22Rv1 (cell line): ENCODE measurements around the gene ZMYND10.

Source experiments
- H3K27ac ChIP-seq: fragments of 450-650 bp; 2 replicates; pipeline ENCODE4 v1.5.1; 2017
- ZFX ChIP-seq: fragments of 450-650 bp; IDR thresholded peaks from 2 replicates; pipeline ENCODE4 v1.6.1; 2017; ENCODE audit warnings: antibody characterized with exemption, borderline replicate concordance
- TF ChIP-seq, protein P1 (sequence below): fragments of 450-650 bp; IDR thresholded peaks from 2 replicates; pipeline ENCODE4 v1.5.1; 2017; ENCODE audit warnings: mild to moderate bottlenecking

The ZMYND10 gene

GRCh38 chr3:50338965-50339364 is 6.6 kb downstream of the ZMYND10 start:
- peak overlapping the region; percentile 90; the same call in 1 of the 2 replicates for H3K27ac ChIP-seq
- TF ChIP-seq, protein P1, sequence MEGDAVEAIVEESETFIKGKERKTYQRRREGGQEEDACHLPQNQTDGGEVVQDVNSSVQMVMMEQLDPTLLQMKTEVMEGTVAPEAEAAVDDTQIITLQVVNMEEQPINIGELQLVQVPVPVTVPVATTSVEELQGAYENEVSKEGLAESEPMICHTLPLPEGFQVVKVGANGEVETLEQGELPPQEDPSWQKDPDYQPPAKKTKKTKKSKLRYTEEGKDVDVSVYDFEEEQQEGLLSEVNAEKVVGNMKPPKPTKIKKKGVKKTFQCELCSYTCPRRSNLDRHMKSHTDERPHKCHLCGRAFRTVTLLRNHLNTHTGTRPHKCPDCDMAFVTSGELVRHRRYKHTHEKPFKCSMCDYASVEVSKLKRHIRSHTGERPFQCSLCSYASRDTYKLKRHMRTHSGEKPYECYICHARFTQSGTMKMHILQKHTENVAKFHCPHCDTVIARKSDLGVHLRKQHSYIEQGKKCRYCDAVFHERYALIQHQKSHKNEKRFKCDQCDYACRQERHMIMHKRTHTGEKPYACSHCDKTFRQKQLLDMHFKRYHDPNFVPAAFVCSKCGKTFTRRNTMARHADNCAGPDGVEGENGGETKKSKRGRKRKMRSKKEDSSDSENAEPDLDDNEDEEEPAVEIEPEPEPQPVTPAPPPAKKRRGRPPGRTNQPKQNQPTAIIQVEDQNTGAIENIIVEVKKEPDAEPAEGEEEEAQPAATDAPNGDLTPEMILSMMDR: no peak
- TF ChIP-seq ZFX: no peak

DNA sequence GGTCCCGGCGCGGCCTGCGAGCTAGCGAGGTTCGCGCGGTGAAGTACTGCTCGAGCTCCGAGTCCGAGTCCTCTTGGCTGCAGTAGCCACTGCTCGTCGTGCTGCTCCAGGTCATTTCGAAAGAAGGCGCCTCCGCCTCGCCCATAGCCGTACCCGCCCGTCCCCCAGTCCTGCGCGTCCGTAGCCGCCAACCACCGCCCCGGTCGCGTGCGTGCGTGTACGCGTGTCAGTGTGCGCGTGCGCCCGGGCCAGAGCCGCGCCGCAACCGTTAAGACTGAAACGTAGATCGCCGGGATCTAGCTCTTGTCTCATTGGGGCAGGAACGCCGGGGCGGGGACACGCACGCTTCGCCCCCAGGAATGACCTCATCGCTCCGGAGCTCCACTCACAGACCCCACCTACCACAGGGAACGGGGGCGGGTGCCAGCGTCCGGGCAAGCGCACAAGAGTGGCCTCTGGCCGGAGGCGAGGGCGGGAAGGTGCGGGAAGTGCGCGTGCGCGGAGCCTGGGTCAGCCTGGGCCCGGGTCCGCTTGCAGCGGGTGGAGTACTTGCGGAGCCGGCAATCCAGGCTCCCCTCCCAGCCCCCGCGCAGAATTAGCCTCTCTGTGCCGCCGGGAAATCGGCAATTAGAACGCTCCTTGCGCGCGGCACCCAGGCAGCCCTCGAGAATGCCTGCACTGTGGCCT is 8.2 kb downstream of the ZMYND10 start:
- TF ChIP-seq, protein P1: no peak
- no peak for TF ChIP-seq ZFX
- peak overlapping the region; percentile 90 for H3K27ac ChIP-seq

- H3K27ac ChIP-seq: peak overlapping the region; percentile 90
- no peak for TF ChIP-seq ZFX
- TF ChIP-seq, protein P1: no peak
Measured at GRCh38 chr3:50336452-50337174, 8.9 kb downstream of the ZMYND10 start.

GRCh38 chr3:50334339-50335075 is 11.0 kb downstream of the ZMYND10 start:
- TF ChIP-seq, protein P1: no peak
- TF ChIP-seq ZFX: no peak
- H3K27ac ChIP-seq: peak overlapping the region; percentile 90

DNA sequence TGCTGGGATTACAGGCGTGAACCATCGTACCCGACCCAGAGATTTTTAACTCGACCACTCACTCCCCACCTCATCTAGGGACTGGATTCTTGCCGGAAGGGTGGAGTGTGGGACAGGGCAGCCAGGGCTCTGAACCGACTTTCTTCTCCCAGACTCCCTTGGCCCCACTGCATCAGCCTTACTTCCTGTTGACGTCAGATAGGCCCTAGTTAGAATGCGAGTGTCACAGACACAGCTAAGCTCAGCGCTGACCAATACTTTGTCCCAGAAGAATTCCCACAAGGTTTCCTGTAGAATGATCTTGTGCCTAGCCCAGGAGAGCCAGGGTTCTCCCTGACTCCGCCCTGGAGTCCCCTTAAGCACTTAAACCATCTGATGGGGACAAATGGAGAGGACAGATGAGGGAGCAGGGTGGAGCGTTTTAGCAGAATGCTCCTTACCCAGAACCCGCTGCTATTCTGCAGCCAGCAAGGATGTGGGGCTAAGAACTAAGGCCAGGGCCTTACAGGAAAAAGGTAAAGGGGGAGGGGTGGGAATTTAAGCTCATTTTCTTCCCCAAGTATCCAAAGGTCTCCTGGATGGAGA is 11.7 kb downstream of the ZMYND10 start:
- H3K27ac ChIP-seq: no peak overlapping the region
- no peak for TF ChIP-seq ZFX
- TF ChIP-seq, protein P1: no peak

- TF ChIP-seq, protein P1: no peak
- TF ChIP-seq ZFX: no peak
- H3K27ac ChIP-seq: no peak overlapping the region
Measured at GRCh38 chr3:50331364-50331907, 14.1 kb downstream of the ZMYND10 start.
